NCI-H524 treated with DMSO at 0.1 percent for 48 hours (cell line): ENCODE data around the gene DAG1.
"Not testable (repeated sequence)": the region's sequence is repeated elsewhere in the genome, so short reads cannot be mapped to it uniquely, and the experiment has no call there.

Experiments used
- DNase-seq: peaks from one replicate; lab custom pipeline; 2025; lab: John Stamatoyannopoulos, UW

Gene DAG1

DNA sequence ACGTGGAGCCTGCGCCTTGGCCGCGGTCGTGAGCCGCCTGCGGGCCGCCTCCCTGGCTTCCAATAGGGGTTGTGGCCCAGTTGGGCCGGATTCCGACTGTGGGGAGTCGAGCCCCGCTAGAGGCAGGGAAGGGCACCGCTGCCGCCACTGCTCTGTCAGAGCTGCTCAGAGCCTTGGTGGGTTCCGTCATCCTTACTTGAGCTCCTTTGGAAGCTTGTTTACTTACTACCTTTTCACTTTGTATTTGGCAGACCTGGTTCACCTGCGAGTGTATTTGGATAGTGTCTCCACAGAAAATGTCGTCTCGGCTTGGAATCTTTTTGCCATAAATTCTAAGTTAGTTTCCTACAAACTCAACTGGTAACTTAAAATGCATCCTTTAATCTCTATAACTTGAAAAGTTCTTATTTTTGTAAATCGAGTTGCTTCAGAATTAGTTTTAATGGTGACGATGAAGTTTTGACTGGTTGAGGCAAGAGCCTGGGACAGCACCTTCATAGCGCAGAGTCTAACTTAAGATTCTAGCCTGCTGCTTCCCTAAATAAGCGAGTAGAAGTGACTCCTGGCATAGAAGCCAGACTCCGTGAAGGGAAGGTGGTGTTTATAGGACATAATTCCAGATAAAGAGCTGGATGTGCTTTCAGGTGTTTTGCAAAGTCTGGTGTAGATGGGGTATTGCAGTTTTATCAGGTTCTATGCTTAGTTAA, 800 bp downstream of the DAG1 start:
- no peak for DNase-seq

DNA sequence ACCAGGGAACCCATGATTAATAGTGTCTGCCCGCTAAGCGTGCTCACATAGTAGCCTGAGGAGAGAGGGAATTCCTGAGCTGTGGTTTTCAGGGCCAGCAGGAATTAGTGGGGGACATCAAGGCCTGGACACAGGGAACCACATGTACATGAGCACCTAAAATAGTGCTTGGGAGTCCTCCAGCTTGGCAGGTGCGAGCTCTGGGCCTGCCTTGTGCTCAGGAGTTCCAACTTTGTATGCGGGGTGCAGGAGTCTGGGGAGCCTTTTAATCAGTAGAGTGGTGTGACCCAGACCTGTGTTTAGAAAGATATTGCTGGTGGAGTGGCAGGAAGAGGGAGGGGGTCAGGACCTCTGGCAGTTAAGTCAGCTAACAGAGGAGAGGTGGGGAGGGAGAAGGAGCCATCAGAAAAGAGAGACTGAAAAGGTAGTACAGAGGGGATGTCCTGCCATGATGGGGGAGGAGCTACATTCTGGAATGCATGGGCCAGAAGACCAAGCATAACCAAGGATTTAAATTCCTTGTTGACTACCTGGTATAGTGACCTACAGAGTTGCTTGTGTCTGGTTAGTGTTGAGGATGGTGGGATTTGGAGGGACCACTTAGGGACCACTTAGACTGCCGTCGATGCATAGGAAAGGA, 1.9 kb downstream of the DAG1 start:
- DNase-seq: no peak

DNA sequence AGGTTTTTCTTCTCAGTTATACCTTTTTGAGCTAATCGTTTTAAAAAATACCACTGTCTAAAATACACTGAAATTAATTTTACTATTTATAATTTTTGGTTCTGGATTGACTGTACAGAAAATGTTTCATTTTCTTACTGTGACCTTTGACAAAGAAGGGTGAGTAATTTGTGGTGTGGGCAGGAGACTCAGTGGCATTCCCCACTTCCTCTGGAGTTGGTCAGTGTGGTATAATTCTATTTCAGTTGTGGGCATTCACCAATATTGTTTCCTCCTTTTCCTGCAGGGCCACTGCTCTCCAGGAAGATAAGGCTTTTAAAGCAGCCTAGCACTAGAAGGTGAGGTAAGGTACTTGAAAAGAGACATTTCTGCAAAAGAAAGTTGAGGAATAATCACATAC, 6.5 kb downstream of the DAG1 start:
- no peak for DNase-seq

DNA sequence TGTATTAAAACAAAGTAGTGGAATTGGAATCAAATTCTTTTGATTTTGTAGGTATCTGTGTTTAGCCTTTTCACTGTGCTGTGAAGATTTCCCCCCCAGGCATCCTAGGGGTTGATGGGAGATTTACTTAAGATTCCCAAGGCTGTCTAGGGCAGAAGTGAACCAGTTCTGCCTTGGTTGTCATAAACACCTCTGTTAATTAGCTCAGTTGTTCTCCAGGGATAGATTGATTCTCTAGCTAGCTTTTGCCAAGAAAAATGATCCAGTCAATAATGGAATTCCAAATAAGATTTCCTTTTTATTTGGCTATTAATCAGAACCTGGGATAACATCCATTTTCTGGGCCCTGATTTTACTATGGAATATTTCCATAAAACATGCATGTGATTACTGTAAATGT, 12.7 kb downstream of the DAG1 start:
- DNase-seq: no peak

DNA sequence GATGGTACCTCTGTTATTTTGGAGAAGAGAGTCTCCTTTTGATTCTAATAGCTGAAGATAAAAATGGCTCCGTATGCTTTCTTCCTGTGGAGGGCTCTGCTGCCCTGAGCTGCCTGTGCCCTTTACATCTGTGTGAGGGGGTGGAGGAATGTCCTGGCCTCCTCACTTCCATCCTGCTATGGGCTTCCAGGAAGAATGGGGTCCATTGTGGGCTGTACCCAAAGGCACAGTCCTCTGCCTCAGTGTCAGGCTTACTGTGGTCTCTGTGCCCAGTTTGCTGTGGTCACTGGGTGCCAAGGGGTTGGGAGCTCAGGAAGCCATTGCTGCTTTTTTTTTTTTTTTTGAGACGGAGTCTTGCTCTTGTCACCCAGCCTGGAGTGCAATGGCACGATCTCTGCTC, 14.4 kb downstream of the DAG1 start:
- no peak for DNase-seq

DNA sequence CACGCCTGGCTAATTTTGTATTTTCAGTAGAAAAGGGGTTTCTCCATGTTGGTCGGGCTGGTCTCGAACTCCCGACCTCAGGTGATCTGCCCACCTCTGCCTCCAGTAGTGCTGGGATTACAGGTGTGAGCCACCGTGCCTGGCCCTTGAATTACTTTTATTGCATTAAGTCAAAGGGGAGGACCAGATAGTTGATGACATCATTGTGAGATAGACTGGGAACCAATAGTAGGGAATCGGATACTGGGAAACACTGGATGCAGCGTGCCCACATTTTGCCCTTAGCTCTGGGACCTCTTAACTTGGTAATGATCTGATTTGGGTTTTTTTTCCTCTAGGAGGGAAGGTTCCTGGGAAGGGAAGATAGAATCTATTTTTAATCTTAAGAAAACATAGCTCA, 19.2 kb downstream of the DAG1 start:
- DNase-seq: no peak

DNA sequence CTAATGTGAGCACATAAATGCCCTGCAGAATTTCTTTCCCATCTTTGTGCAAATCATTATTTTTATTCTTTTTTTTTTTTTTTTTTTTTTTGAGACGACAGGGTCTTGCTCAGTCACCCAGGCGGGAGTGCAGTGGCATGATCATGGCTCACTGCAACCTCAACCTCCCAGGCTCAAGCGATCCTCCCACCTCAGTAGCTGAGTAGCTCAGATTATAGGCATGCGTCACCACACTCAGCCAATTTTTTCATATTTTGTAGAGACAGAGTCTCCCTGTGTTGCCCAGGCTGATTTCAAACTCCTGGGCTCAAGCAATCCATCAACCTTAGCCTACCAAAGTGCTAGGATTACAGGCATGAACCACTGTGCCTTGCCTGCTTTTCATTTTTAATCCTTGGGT, 22.9 kb downstream of the DAG1 start:
- DNase-seq: no peak

DNA sequence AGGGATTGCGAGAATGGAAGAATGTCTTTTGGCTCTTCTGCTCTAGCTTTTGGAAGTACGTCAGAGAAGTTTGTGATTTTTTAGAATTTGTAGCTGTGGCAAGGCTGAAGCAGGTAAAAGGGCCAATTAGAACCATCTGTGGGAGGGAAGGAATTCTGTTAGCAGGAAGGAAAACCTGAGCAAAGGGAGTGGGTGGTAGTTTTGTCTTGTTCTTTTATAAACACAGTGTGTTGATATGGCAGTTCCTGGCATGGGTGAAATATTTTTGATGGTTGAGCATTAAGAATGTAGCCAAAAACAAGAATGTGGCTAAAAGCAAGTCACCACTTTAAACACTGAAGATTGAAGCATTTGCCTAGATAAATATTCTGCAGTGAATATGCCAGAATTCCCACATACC, 23.8 kb downstream of the DAG1 start:
- no peak for DNase-seq

DNA sequence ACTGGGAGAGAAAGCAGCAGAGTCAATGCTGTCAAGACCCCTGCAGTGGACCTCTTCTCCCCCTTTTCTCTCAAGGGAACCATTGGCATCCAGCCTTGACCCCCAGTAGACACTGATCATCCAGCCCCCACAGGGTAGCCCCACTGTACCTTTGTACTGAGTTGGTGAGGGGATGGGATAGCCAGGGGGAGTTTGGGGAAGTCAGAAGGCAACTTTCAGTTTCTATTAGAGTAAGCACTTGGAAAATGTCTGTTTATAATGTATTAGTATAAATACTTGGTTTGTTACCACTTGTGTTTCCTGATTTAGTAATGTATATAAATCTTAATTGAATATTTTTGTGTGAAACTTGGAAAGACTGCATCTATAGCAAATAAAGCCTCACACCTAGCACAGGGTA, 25.0 kb downstream of the DAG1 start:
- no peak for DNase-seq

DNA sequence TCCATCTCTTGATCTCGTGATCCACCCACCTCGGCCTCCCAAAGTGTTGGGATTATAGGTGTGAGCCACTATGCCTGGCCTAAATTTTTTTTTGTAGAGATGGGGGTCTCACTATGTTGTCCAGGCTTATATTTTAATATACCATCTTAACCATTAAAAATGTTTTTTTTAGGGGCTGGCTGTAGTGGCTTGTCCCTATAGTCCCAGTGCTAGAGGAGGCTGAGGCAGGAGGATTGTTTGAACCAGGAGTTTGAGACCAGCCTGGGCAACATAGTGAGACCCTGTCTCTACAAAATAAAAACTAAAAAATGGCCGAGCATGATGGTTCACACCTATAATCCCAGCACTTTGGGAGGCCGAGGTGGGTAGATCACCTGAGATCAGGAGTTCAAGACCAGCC, 26.8 kb downstream of the DAG1 start:
- DNase-seq: not testable (repeated sequence)

DNA sequence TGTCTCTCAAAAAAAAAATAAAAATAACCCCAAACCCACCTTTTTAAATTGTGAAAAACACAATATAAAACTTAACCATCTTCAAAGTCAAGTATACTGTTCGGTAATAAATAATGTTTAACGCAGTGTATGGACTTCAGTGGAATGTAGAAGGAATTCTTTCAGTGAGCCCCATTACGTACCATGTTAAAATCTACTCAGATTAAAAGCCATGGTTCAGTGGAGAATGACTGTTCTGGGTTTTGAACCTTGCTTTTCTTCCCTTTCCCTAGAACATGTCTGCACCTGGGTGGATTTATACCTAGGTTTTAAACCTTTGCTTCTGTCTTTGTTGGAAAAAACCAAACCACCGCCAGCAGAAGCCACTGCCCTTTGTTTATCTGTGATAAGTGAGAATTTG, 27.5 kb downstream of the DAG1 start:
- DNase-seq: no peak

DNA sequence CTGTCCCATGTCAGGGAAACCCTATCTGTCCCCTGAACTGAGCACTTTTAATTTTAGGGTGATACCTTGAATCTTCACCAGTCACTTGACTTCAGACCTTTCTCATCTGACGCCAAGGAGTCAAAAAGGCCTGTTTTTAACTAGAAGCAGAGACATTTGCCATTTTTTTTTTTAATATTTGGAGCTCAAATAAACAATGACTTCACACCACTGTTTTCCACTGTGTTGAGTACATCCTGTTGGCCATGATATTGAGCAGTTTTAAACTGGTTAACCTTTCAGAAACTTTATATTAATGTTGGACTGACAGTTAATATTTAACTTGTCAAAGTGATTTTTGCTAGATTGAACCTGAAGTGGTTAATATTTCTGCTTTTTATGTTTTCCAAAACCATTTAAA, 28.2 kb downstream of the DAG1 start:
- no peak for DNase-seq

DNA sequence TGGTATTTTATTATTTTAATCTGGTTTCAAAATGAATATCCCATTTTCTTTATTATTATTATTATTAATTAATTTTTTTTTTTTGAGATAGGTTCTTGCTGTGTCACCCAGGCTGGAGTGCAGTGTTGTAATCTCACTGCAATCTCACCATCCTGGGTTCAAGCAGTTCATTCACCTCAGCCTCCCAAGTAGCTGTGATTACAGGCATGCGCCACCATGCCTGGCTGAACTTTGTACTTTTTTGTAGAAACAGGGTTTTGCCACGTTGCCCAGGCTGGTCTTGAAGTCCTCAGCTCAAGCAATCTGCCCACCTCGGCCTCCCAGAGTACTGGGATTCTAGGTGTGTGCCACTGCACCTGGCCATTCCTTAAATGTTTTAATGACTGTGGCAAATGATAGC, 28.6 kb downstream of the DAG1 start:
- no peak for DNase-seq

DNA sequence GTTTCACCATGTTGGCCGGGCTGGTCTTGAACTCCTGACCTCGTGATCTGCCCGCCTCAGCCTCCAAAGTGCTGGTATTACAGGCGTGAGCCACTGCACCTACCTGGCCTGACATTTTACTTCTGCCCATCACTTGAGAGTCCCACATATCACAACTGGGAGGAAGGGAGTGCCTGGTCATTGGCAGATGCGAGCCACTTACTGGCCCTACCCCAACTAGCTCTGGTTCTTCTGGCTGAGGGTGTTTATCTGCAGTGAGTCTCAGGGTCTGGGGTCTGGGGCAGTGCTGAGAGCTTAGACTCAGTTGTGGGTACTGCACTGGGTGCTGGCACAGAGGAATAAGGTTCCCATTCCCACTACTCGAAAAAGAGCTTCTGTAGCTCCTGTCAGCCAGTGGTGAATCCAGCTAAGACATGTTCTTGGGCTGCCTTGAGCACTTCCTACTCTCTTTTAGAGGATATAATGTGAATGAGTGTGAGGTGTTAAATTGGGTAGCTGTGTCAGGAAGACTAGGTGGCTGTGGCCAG, 30.2 kb downstream of the DAG1 start:
- DNase-seq: no peak

DNA sequence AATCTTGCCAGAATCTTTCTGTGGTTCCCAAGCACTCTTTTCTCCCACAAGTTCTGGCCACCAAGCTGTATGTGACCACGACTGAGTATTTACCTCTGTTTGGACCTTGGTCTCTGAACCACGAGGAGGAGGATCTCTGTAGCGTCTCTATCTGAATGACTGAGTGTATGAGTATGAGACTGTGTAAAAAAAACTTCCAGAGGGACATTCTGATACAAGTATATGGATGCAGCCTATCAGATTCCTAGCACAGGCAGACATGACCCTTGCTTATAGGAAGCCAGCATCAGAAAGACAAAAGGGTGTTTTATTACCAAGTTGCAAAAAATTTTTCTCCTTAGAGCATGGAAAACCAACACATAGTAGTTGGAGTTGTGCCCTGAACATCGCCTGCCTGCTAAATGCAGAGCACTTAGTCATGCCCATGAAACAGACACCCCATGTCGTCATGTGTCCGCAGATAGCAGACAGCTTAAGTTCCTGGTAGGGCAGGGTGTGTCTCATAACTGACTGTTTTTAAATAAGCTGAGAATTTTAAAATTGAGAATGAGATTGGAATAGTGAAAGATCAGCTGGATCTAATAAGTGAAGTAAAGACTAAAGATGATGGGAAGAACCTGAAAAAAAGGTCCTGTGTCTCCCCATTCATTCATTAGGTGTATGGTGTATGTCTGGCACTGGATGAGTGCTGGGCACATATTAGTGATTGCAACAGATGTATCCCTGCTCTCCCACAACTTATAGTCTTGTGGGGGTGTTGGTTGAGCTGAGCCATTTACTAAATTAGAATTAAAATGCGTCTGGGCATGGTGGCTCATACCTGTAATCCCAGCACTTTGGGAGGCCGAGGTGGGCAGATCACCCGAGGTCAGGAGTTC, 30.9 kb downstream of the DAG1 start:
- no peak for DNase-seq

DNA sequence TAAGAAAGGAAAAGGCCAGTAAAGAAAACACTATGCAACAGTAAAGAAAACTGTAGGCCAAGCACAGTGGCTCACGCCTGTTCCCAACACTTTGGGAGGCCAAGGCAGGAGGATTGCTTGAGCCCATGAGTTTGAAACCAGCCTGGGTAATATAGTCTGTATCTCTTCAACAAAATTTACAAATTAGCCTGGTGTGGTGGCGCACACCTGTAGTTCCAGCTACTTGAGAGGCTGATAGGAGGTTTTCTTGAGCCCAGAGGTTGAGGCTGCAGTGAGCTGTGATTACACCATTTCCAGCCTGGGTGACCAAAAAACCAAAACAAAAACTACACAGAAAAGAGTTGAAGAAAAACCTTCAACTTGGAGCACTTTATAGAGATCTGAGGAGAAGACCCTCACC, 31.8 kb downstream of the DAG1 start:
- no peak for DNase-seq

DNA sequence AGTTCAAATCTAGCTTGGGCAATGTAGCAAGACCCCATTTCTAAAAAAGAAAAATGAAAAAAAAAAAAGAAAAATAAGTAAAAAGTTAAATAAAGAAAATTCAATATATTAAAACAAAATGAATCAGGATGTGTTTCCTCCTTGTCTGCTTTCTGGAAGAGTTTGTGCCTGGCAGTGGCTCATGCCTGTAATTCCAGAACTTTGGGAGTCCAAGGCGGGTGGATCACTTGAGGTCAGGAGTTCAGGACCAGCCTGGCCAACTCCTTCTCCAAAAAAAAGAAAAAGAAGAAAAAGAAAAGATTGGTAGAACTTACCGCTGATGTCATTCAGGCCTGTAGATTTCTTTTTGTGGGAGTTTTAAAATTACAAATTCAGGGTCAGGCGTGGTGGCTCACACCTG, 36.8 kb downstream of the DAG1 start:
- DNase-seq: no peak

DNA sequence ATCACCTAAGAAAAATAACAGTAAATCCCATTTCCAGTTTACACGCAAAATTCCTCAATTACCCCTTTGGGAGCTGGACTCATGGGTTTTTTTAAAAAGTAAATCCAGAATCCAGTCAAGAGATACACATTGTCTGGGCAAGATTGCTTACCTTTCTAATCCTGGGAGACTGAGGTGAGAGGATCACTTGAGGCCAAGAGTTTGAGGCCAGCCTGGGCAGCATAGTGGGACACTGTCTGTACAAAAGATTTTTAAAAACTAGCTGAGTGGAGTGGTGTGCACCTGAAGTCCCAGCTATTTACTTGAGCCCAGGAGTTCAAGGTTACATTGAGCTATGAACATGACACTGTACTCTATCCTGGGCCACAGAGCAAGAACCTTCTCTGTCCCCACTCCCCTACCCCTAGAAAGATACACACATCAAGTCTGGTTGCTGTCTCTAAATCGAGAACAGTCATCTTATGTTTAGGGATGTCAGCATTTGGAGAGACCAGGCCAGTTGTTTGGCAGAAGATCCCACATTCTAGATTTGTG, 39.0 kb downstream of the DAG1 start:
- DNase-seq: no peak

DNA sequence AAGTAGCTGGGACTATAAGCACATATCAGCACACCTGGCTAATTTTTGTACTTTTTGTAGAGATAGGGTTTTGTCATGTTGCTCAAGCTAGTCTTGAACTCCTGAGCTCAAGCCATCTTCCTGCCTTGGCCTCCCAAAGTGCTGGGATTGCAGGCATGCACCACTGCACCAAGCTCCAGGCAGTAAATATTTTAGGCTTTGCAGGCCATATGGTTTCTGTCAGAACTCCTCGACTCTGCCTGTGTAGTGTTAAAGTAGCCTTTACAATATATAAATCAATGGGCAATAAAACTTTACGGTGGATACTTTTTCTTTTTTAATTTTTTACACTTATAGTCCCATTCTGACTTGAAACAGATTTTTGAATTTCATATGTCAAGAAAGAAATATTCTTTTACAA, 41.6 kb downstream of the DAG1 start:
- DNase-seq: no peak

DNA sequence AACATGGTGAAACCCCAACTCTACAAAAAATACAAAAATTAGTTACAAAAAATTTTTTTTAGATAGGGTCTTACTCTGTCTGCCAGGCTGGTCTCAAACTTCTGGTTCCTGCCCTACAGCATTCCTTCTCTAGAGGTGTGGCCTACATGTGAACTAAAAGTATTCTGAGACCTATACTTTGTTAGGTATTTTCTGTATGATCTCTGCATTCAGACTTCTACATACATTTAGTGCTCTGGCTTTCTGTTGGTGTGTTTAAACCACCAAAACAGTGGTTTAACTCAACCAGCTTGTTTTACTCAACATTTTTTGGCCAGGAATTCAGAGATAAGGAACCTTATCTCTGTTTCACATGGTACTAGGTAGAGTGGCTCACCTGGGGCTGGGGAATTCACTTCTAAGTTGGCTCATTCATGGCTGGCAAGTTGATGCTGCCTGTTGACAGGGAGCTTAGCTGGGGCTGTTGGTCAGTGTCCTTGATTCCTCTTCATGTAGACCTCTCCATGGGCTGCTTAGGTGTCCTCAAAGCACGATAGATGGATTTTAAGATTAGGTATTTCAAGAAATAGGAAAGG, 42.8 kb downstream of the DAG1 start:
- no peak for DNase-seq

DNA sequence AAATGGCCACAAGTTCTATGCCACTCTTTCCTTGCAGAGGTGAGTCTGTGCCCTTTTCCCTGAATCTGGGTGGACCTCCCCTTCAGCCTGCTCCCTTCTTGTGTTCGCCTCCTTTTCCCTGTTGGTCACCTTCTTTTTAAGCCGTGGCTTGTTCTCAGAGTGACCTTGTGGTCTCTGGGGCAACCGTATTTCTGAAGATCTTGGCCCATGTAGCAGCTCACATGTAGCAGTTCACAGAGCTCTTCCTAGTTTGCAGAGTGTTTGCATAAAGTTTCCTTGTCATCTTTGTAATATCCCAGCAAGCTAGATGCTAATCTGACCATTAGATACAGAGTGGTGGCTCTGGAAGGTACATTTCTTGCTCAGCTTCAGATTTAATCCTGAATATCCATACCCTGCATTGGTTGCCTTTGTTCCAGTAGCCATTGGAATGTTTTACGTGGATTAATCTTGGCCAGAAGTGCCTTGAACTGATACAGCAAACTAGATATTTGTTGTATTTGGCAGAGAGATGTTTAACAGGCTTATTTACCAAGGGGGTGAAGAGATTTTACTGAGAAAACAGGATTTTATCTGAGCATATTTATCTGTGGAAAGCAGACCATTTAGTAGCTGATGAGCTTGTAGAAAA, 43.5 kb downstream of the DAG1 start:
- DNase-seq: no peak

DNA sequence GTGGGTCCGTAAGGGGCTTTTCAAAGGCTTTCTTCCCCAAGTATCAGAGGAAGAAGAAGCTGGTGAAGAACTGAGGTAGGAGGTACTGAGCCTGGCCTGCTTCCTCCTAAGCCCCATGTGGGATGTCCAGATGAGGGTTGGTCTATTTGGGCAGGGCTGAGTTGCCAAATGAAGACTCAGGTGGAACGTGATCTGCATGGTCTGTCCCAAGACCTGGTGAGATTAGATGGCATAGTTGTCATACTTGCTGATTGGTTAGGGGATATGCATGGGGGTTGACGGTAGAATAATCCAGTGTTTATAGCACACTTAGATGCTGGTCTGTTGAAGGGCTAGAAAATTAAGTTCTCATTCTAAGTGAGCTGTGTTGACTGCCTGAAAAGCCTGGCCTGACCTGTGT, 47.9 kb downstream of the DAG1 start:
- no peak for DNase-seq
